NCI-H82 (cell line): ENCODE results near the gene CD79B.
A peak's percentile ranks its signal among the peaks of the same experiment; 100 is the strongest.
"Not testable (repeated sequence)": the region's sequence is repeated elsewhere in the genome, so short reads cannot be mapped to it uniquely, and the experiment has no call there.

ENCODE experiments used
- DNase-seq: peaks from one replicate; lab custom pipeline; 2025; lab: John Stamatoyannopoulos, UW

The CD79B gene

DNA sequence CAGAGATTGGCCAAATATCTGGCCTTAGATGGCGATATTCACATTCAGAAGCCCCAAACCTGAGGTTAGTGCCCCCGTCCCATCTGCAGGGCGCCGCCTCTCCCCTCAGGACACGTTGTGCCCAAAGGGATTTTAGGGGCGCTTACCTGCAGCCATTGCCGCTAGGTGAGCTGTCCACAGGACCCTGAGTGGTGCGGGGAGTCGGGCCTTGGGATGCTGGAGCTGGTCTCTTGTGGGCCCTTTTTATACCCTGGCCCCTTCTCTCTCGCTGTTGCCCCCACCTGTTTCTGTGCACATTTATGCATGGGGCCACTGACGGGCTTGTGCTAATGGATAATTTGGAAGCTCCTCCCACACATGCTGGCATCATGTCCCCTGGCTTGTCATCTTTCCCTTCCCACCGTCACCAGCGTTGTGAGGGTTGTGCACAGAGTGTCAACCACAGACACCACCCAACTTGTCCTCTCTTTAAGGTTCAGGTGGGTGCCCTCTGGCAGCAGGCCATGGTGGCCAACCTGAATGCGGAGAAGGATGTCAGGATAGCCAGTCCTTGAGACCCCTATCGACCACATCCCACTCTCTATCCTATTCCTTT, 21.0 kb downstream of the CD79B start, which contains the start of gene CSHL1:
CSHL1 (minus strand) TSS at position 218 of the 595 bp plus-strand sequence; CDS start at position 156, 62 bp downstream.
- no peak for DNase-seq

GRCh38 chr17:63910096-63910495, 22.0 kb downstream of the CD79B start:
- no peak for DNase-seq

DNA sequence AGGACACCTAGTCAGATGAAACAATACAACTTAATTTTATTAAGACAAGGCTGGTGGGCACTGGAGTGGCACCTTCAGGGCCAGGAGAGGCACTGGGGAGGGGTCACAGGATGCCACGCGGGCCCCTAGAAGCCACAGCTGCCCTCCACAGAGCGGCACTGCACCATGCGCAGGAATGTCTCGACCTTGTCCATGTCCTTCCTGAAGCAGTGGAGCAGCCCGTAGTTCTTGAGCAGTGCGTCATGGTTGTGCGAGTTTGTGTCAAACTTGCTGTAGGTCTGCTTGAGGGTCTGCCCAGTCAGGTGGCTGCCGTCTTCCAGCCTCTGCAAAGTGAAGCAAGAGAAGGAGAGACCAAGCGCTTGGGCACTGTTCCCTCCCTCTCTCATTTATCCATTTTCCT, 22.5 kb downstream of the CD79B start:
- DNase-seq, result not testable (repeated sequence)

DNA sequence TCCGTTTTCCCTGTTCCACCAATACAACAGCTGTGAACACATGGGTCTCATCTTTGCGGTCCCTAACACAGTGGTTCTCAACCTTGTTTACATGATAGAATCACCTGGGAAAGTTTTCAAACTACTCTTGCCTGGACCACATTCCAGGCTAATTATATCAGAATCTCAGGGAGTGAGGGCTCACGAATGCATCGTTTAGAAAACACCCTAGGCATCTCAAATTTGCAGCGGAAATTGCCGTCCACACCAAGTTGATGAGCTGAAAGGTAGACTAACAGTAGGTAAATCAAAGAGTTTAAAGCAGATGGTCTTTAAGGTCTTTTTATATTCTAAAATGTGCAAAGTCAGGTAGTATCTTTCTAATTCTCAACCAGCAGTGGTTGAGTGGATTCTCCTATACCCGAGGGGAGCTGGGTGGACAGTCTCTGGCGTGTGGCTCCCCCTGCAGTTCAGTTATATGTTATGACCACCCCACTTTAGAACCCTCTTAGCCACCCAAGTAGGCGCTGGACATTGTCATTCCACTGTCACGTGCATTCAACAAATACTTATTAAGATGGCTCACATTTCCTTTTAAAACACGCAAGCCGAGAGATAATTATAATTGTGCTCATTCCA, 24.9 kb downstream of the CD79B start:
- peak; percentile 81 for DNase-seq

- DNase-seq, result not testable (repeated sequence)
These were observed 27.3 kb downstream of the CD79B start for GRCh38 chr17:63904796-63905195.

DNA sequence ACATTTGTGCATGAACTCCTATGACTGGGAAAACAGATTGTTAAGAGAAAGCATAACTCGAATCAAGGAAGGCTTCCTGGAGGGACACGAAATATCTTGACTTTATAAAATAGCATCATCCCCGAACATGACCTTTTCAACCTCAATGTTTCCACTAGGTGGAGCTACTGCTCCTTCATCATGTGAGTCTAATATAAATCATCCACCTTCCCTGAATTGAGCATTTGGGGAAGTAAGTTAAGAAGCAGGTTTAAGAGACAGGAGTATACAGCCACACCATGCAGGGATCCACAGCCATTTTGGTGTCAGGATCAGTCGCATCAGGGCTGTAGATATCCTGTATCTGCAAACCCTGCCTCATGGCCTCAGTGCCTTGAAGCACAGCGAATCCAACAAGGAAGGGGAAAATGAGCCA, 28.3 kb downstream of the CD79B start:
- peak; percentile 61 for DNase-seq

DNA sequence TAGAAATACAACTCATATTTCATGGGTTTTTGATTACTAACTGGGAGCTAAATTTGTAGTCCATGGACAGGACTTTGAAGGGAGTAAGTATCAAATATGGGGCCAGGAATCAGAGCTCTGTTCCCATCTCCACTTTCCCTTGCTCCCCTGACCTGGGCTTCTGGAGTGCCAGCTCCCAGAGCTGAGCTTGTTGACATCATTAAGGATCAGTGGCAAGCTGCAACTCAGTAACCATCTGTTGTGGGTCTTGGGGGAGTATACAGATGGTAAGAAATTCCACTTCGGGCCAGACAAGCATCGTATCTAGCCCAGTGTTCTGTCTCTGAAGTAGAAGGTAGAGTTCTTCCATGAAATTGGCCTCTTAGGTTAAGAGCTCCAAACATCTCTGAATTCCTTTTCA, 30.2 kb downstream of the CD79B start:
- DNase-seq, result peak; percentile 96

DNA sequence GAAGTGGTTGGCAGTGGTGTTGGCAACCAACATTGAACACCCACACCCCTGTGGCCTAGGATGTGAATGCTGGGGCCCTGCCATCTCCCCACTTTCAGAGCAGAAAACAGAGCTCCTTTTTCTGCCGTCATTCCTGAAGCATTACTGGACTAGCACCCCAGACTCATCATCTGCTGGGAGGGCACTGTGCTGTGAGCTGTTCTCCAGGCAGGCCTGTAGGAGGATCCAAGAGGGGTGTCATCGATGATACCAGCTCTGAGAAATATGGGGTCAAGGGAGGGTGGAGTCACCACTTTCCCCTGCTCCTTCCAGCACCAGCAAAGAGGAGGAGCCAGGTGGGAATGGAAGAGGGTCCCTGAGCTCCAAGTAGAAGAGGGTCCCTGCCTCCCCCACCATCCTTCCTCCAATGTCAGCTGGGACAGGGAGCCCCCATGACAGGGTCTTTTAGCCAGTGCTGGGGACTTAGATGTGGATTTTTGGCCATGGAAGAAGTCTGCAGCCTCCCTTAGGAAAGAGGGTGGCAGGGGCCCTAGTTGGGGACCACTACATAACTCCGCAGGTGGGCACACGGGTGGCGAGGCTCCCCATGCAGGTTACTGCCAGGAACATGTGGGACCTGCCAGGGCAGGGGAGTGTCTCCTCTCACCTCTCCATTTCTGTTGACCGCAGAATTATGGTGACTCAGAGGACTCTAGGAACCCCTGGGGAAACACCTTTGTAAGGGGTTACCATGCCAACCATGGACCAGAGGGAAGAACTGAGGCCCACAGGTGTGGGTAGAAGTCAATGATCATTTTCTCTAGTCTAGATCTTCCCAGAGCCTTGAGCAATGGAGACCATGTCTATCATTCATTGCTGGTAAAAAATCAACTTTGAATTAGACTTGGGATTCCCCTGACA, 33.0 kb downstream of the CD79B start:
- not testable (repeated sequence) for DNase-seq

GRCh38 chr17:63896524-63897354, 35.4 kb downstream of the CD79B start, which contains the start of gene CSH1:
CSH1 (minus strand) TSS chr17:63896574; CDS start chr17:63896511, 63 bp downstream.
- DNase-seq, result not testable (repeated sequence)

DNA sequence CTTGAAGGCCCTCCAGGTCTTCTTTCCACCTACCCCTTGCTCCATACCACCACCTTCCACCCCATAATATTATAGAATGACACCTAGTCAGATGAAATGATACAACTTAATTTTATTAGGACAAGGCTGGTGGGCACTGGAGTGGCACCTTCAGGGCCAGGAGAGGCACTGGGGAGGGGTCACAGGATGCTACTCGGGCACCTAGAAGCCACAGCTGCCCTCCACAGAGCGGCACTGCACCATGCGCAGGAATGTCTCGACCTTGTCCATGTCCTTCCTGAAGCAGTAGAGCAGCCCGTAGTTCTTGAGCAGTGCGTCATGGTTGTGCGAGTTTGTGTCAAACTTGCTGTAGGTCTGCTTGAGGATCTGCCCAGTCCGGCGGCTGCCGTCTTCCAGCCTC, 37.3 kb downstream of the CD79B start:
- DNase-seq, result not testable (repeated sequence)

DNA sequence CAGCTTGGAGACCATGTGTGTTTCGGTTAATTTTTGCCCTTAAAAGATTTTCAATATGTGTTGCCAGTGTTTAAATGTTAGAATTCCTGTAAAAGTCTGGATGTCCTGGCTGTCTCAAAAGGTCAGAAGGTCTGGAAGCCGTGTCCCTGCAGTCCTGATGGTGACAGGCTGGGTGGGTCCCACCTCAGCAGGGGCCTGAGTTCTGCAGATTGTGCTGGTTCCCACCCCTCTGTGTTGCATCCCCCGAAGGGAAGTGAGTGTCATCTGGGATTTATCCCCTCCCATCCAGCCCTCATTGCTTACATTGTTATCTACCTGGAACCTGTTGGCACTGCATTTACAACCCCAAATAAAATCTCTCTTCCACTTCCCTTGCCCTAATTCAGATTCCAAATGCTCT, 38.1 kb downstream of the CD79B start:
- not testable (repeated sequence) for DNase-seq

DNA sequence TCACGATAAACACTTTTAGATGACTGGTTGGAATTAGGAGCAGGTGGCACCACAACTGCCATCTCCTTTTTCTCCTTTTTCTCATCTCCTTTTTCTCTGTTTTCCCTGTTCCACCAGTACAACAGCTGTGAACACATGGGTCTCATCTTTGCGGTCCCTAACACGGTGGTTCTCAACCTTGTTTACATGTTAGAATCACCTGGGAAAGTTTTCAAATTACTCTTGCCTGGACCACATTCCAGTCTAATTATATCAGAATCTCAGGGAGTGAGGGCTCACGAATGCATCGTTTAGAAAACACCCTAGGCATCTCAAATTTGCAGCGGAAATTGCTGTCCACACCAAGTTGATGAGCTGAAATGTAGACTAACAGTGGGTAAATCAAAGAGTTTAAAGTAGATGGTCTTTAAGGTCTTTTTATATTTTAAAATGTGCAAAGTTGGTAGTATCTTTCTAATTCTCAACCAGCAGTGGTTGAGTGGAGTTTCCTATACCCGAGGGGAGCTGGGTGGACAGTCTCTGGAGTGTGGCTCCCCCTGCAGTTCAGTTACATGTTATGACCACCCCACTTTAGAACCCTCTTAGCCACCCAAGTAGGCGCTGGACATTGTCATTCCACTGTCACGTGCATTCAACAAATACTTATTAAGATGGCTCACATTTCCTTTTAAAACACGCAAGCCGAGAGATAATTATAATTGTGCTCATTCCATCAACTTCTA, 39.7 kb downstream of the CD79B start:
- not testable (repeated sequence) for DNase-seq

GRCh38 chr17:63889026-63889848, 42.9 kb downstream of the CD79B start:
- DNase-seq, result peak; percentile 89

GRCh38 chr17:63885119-63885518, 47.0 kb downstream of the CD79B start:
- DNase-seq, result not testable (repeated sequence)

DNA sequence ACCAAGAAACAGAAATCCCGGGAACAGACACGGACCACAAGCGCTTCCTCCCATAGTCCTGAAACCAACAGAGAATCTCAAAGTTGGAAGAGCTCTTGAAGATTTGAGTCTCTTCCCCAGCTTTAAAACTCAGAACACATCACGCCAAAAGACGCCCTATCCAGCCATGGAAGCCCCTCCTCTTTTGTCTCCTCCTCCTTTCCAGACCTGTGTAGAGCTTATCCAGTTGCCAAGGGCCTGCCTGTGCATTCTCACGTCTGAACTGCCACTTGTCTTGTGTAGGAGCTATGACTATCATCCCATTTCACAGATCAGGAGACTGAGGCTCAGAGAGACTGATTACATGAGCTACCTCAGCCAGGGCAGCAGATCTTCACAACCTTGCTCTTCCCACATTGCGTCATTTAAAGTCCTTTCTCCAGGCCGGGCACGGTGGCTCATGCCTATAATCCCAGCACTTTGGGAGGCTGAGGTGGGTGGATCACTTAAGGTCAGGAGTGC, 49.5 kb downstream of the CD79B start:
- DNase-seq, result not testable (repeated sequence)

DNA sequence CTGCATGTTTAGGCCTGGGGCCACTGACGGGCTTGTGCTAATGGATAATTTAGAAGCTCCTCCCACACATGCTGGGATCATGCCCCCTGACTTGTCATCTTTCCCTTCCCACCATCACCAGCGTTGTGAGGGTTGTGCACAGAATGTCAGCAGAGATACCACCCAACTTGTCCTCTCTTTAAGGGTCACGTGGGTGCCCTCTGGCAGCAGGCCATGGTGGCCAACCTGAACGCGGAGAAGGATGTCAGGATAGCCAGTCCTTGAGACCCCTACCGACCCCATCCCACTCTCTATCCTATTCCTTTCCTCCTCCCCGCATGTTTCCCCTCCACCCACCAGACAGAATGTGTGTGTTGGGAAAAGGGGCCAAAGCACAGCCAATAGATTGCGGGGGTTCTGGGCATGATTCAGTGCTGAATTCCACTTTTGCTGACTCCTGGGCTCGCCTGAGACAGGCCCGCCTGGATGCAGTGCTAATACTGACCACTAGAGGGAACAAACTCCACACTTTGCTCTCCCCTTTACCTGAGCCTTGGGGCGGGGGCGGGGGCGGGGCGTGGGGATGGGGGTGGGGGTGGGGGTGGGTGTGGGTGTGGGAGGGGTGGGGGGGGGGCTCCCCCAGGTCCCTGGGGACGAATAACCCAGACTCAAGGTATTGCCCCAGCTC, 50.1 kb downstream of the CD79B start, which contains the start of gene GH2:
GH2 (minus strand) TSS at position 10 of the 667 bp plus-strand sequence. CDS start 143 bp downstream, outside the sequence.
- peak; percentile 78 for DNase-seq

DNA sequence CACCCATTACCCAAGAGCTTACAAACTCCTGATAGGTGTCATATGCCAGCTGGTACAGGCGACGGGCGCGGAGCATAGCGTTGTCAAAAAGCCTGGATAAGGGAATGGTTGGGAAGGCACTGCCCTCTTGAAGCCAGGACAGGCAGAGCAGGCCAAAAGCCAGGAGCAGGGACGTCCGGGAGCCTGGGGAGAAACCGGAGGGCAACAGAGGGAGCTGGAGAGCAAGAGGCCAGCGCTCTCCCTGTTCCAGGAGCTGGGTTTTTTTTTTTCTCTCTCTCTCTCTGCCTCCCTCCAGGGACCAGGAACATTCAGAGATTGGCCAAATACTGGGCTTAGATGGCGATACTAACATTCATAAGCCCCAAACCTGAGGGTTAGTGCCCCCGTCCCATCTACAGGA, 50.8 kb downstream of the CD79B start:
- DNase-seq, result peak; percentile 33

- no peak for DNase-seq
These were observed 51.4 kb downstream of the CD79B start for GRCh38 chr17:63880706-63881105.
